Fibroblast of skin of left biceps (primary cell): Measurements from ENCODE around the gene PPP3R2.

Source experiments
- DNase-seq, 2 experiments: peaks; one replicate each; pipeline ENCODE4 v3.0.0-alpha.2; 2013; ENCODE audit warnings: low read depth in 2 of 2

Gene PPP3R2

GRCh38 chr9:101594796-101595195 is at the start of gene PPP3R2:
Gene PPP3R2 (minus strand): TSS chr9:101594969. CDS start chr9:101594921, 48 bp downstream.
- no peak for DNase-seq

- DNase-seq: no peak
Observed at GRCh38 chr9:101639785-101640665, 45.3 kb upstream of the PPP3R2 start.

- peak in 1 of 2 experiments; percentile 9 for DNase-seq
Observed at GRCh38 chr9:101639311-101639710, 44.5 kb upstream of the PPP3R2 start.

- DNase-seq: no peak
Observed at GRCh38 chr9:101636247-101636646, 41.5 kb upstream of the PPP3R2 start.

- DNase-seq: no peak
Observed at GRCh38 chr9:101635473-101635872, 40.7 kb upstream of the PPP3R2 start.

- DNase-seq: no peak
Observed at GRCh38 chr9:101634741-101635409, 40.1 kb upstream of the PPP3R2 start.

GRCh38 chr9:101632611-101633010 is 37.8 kb upstream of the PPP3R2 start:
- DNase-seq: no peak

GRCh38 chr9:101631892-101632291 is 37.1 kb upstream of the PPP3R2 start:
- no peak for DNase-seq

GRCh38 chr9:101629636-101630035 is 34.9 kb upstream of the PPP3R2 start:
- no peak for DNase-seq

GRCh38 chr9:101628173-101628572 is 33.4 kb upstream of the PPP3R2 start:
- peak in 1 of 2 experiments; percentile 20 for DNase-seq

GRCh38 chr9:101626295-101626694 is 31.5 kb upstream of the PPP3R2 start:
- DNase-seq: no peak

- peak; percentile 30 to 39 for DNase-seq
Observed at GRCh38 chr9:101625876-101626275, 31.1 kb upstream of the PPP3R2 start.

GRCh38 chr9:101620452-101620851 is 25.7 kb upstream of the PPP3R2 start:
- DNase-seq: no peak

- DNase-seq: no peak
Observed at GRCh38 chr9:101618698-101619097, 23.9 kb upstream of the PPP3R2 start.

GRCh38 chr9:101605547-101605946 is 10.8 kb upstream of the PPP3R2 start:
- DNase-seq: no peak

GRCh38 chr9:101604296-101604695 is 9.5 kb upstream of the PPP3R2 start:
- no peak for DNase-seq

- no peak for DNase-seq
Observed at GRCh38 chr9:101601904-101602765, 7.4 kb upstream of the PPP3R2 start.

GRCh38 chr9:101593345-101593744 is 1.4 kb downstream of the PPP3R2 start:
- no peak for DNase-seq

- DNase-seq: no peak
Observed at GRCh38 chr9:101592788-101593187, 2.0 kb downstream of the PPP3R2 start.

GRCh38 chr9:101591787-101592446 is 2.9 kb downstream of the PPP3R2 start:
- DNase-seq: no peak

- no peak for DNase-seq
Observed at GRCh38 chr9:101590901-101591300, 3.9 kb downstream of the PPP3R2 start.
